GM23338 (cell line): Measurements from ENCODE around the gene PRKD1. TPM values are rescaled to one million over a fixed set of nuclear protein-coding genes. Genes with fewer than 3 reads are reported as not detected.

Source experiments
- ATAC-seq: fragments of 200-7000 bp; cut with Tn5 transposase; 3 replicates; pipeline ENCODE4 v1.9.1; 2020
- DNase-seq: peaks from one replicate; pipeline ENCODE4 v3.0.0-alpha.2; 2015; ENCODE audit warnings: low spot score
- H2AFZ ChIP-seq: fragments of 200-600 bp; sonication (generic); 2 replicates; pipeline ENCODE4 v1.8.0; 2016; ENCODE audit warnings: antibody characterized with exemption, mild to moderate bottlenecking, moderate library complexity
- H3F3A ChIP-seq: fragments of 200-600 bp; sonication (generic); replicated peaks from 2 replicates; pipeline ENCODE4 v1.8.0; 2017; ENCODE audit warnings: antibody characterized with exemption, mixed run types, low read depth
- H3K27ac ChIP-seq: fragments of 200-600 bp; sonication (generic); 2 replicates; pipeline ENCODE4 v1.6.1; 2016; ENCODE audit warnings: low read depth
- H3K27me3 ChIP-seq: fragments of 200-600 bp; sonication (generic); 2 replicates; pipeline ENCODE4 v1.8.0; 2016; ENCODE audit warnings: mild to moderate bottlenecking, mixed run types, moderate library complexity; ENCODE audit not compliant: insufficient read depth
- H3K36me3 ChIP-seq: fragments of 200-600 bp; sonication (generic); 2 replicates; pipeline ENCODE4 v1.8.0; 2016; ENCODE audit warnings: mild to moderate bottlenecking; ENCODE audit not compliant: insufficient read depth
- H3K4me1 ChIP-seq: fragments of 200-600 bp; sonication (generic); 2 replicates; pipeline ENCODE4 v1.8.0; 2016; ENCODE audit warnings: mild to moderate bottlenecking, moderate library complexity; ENCODE audit not compliant: insufficient read depth
- H3K4me2 ChIP-seq: fragments of 200-600 bp; sonication (generic); 2 replicates; pipeline ENCODE4 v1.7.1; 2017; ENCODE audit warnings: mixed run types
- H3K4me3 ChIP-seq: fragments of 200-600 bp; sonication (generic); 2 replicates; pipeline ENCODE4 v1.6.1; 2016; ENCODE audit warnings: mixed run types
- H3K79me2 ChIP-seq: fragments of 200-600 bp; sonication (generic); replicated peaks from 2 replicates; pipeline ENCODE4 v1.8.0; 2017; ENCODE audit warnings: mild to moderate bottlenecking; ENCODE audit not compliant: insufficient read depth
- H3K9me2 ChIP-seq: fragments of 200-600 bp; sonication (generic); 2 replicates; pipeline ENCODE4 v1.8.0; 2017; ENCODE audit not compliant: insufficient read depth
- H4K20me1 ChIP-seq: fragments of 200-600 bp; sonication (generic); replicated peaks from 2 replicates; pipeline ENCODE4 v1.8.0; 2017; ENCODE audit warnings: mild to moderate bottlenecking; ENCODE audit not compliant: insufficient read depth
- H3K27ac Mint-ChIP-seq: 2 replicates; pipeline ENCODE4 v1.8.0; 2020; ENCODE audit warnings: inconsistent platforms, mild to moderate bottlenecking, moderate library complexity, mixed read lengths
- H3K27me3 Mint-ChIP-seq: 3 replicates; pipeline ENCODE4 v1.8.0; 2022; ENCODE audit warnings: low read depth, mild to moderate bottlenecking, moderate library complexity, mixed read lengths, inconsistent platforms; ENCODE audit not compliant: insufficient read depth, poor library complexity
- H3K36me3 Mint-ChIP-seq: 3 replicates; pipeline ENCODE4 v1.8.0; 2021; ENCODE audit warnings: low read depth, mild to moderate bottlenecking, inconsistent platforms, moderate library complexity, mixed read lengths
- H3K4me1 Mint-ChIP-seq: 3 replicates; pipeline ENCODE4 v1.8.0; 2020; ENCODE audit warnings: mild to moderate bottlenecking, inconsistent platforms, mixed read lengths
- H3K4me3 Mint-ChIP-seq: 3 replicates; pipeline ENCODE4 v1.8.0; 2021; ENCODE audit warnings: moderate library complexity, mild to moderate bottlenecking, inconsistent platforms, mixed read lengths
- H3K9me3 Mint-ChIP-seq: 3 replicates; pipeline ENCODE4 v1.8.0; 2020; ENCODE audit warnings: moderate library complexity, mild to moderate bottlenecking, inconsistent platforms, mixed read lengths
- EZH2 ChIP-seq: fragments of 200-600 bp; sonication (generic); IDR thresholded peaks from one replicate; pipeline ENCODE4 v1.8.0; 2017; ENCODE audit warnings: antibody characterized with exemption, mild to moderate bottlenecking, low read depth; ENCODE audit not compliant: unreplicated experiment
- EZH2phosphoT487 ChIP-seq: fragments of 200-600 bp; sonication (generic); IDR thresholded peaks from one replicate; pipeline ENCODE4 v1.8.1; 2018; ENCODE audit warnings: antibody characterized with exemption; ENCODE audit not compliant: unreplicated experiment
- POLR2AphosphoS5 ChIP-seq: IDR thresholded peaks from 2 replicates; pipeline ENCODE4 v1.6.1; 2016; ENCODE audit warnings: antibody characterized with exemption, low read depth
- ZNF114 ChIP-seq: fragments of 250-450 bp; sonication (Bioruptor Pico); IDR thresholded peaks from 2 replicates; pipeline ENCODE4 v1.5.0; 2020; ENCODE audit warnings: mild to moderate bottlenecking, moderate library complexity
- ZNF462 ChIP-seq: fragments of 250-450 bp; sonication (Bioruptor Pico); IDR thresholded peaks from 2 replicates; pipeline ENCODE4 v1.5.0; 2020; ENCODE audit warnings: mild to moderate bottlenecking, moderate library complexity
- polyA plus RNA-seq: library from polyadenylated mRNA; unstranded; fragments of >200 nt; fragmentation: Nextera tagmentation; extraction: Ambion mirVana; gene quantifications from 2 replicates; pipeline ENCODE4 v1.2.1, GENCODE V29; 2016
- total RNA-seq: library from RNA; depleted of rRNA; stranded (reverse); fragments of >200 nt; shearing (Covaris generic); gene quantifications from 2 replicates; pipeline ENCODE4 v1.2.3, GENCODE V29; 2014
- TF ChIP-seq, protein P1 (sequence below), 2 experiments: fragments of 200-600 bp in 1 of 2; sonication (generic) in 1 of 2; conservative IDR thresholded peaks; 2 replicates each; pipeline versions ENCODE4 v1.5.1 to v1.6.1; 2016 to 2017; ENCODE audit warnings: antibody characterized with exemption in 2 of 2, low read depth in 2 of 2, mild to moderate bottlenecking in 2 of 2, moderate library complexity in 1 of 2

PRKD1 gene
- total and polyA plus RNA-seq, 2 experiments from 2014 or later = 3.1 to 9.7 TPM

DNA sequence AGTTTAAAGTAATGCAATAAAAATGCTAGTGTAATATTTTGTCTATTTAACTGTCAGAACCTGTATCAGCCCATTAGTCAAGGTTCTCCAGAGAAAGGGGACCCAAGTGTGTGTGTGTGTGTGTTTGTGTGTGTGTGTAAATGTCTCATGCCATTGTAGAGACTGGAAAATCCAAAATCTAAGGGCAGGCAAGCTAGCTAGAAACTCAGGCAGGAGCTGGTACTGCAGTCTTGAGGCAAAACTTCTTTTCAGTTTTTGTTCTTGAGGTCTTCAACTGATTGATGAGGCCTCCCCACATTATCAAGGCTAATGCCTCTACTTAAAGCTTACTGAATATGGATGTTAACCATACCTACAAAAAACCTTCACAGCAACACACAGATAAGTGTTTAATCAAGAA, 126.7 kb downstream of the PRKD1 start:
- Histone ChIP-seq H3F3A (no peaks in the 10 kb centered on the region), H2AFZ (no peak overlapping the region), H3K4me2 (no peak overlapping the region), H3K9me2 (no peaks in the 10 kb centered on the region), H3K36me3 (no peaks in the 10 kb centered on the region), H3K27ac (no peak overlapping the region), H3K4me1 (peaks cover 49% of the 10 kb centered on the region), H3K4me3 (no peak overlapping the region), H4K20me1 (no peaks in the 10 kb centered on the region), H3K79me2 (no peaks in the 10 kb centered on the region), H3K27me3 (no peaks in the 10 kb centered on the region)
- DNase-seq (peak; percentile 53), ATAC-seq (peak; percentile 58)
- H3K9me3 Mint-ChIP-seq = no peaks in the 10 kb centered on the region
- TF ChIP-seq EZH2phosphoT487 (no peak), POLR2AphosphoS5 (no peak), ZNF114 (CRISPR knock-in tag) (no peak), ZNF462 (no peak), EZH2 (no peak)
- TF ChIP-seq, protein P1, sequence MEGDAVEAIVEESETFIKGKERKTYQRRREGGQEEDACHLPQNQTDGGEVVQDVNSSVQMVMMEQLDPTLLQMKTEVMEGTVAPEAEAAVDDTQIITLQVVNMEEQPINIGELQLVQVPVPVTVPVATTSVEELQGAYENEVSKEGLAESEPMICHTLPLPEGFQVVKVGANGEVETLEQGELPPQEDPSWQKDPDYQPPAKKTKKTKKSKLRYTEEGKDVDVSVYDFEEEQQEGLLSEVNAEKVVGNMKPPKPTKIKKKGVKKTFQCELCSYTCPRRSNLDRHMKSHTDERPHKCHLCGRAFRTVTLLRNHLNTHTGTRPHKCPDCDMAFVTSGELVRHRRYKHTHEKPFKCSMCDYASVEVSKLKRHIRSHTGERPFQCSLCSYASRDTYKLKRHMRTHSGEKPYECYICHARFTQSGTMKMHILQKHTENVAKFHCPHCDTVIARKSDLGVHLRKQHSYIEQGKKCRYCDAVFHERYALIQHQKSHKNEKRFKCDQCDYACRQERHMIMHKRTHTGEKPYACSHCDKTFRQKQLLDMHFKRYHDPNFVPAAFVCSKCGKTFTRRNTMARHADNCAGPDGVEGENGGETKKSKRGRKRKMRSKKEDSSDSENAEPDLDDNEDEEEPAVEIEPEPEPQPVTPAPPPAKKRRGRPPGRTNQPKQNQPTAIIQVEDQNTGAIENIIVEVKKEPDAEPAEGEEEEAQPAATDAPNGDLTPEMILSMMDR (conservative IDR thresholded peaks at IDR 0.05; ENCODE audit: low read depth in 2 of 2) = peak in 1 of 2 experiments; percentile 40; a peak in 1 of 4 replicates
- H3K4me3 Mint-ChIP-seq = no peak overlapping the region
- H3K36me3 Mint-ChIP-seq = no peaks in the 10 kb centered on the region
- H3K27ac Mint-ChIP-seq = no peak overlapping the region
- H3K4me1 Mint-ChIP-seq = peaks cover 33% of the 10 kb centered on the region
- H3K27me3 Mint-ChIP-seq = no peaks in the 10 kb centered on the region
